Stimulated activated CD4-positive, alpha-beta T cell treated with anti-CD3 and anti-CD28 coated beads, TNF-alpha, amount 100 ng/mL, for 24 hours (primary cell): Measurements from ENCODE around the gene BTNL8.

Source experiments
- DNase-seq, 3 experiments: peaks; one replicate each; pipeline ENCODE4 v3.0.0-alpha.2; 2020; ENCODE audit warnings: low read depth in 3 of 3

Gene BTNL8

GRCh38 chr5:180898621-180899246, at the start of gene BTNL8:
Gene BTNL8 (plus strand): TSS chr5:180899159. CDS start chr5:180899311, 152 bp downstream.
- no peak for DNase-seq

- DNase-seq, result no peak
Observed at GRCh38 chr5:180849827-180850226, 49.1 kb upstream of the BTNL8 start.

- DNase-seq, result no peak
Observed at GRCh38 chr5:180850434-180851078, 48.4 kb upstream of the BTNL8 start.

GRCh38 chr5:180852495-180852894, 46.5 kb upstream of the BTNL8 start:
- DNase-seq, result no peak

GRCh38 chr5:180853121-180853847, 45.7 kb upstream of the BTNL8 start:
- no peak for DNase-seq

GRCh38 chr5:180853848-180854176, 45.1 kb upstream of the BTNL8 start:
- DNase-seq, result no peak

GRCh38 chr5:180858586-180858985, 40.4 kb upstream of the BTNL8 start:
- DNase-seq, result no peak

GRCh38 chr5:180860273-180860886, 38.6 kb upstream of the BTNL8 start:
- no peak for DNase-seq

- peak; percentile 71 to 81 (median 77) for DNase-seq
Observed at GRCh38 chr5:180860887-180861822, 37.8 kb upstream of the BTNL8 start, which contains the start of gene ZFP62. Gene ZFP62 (minus strand): TSS chr5:180861276. CDS start chr5:180861219, 57 bp downstream.

GRCh38 chr5:180862645-180863044, 36.3 kb upstream of the BTNL8 start:
- no peak for DNase-seq

GRCh38 chr5:180865981-180866695, 32.8 kb upstream of the BTNL8 start:
- no peak for DNase-seq

GRCh38 chr5:180866985-180867384, 32.0 kb upstream of the BTNL8 start:
- no peak for DNase-seq

GRCh38 chr5:180868960-180869359, 30.0 kb upstream of the BTNL8 start:
- peak; percentile 32 to 70 (median 33) for DNase-seq

- DNase-seq, result no peak
Observed at GRCh38 chr5:180869587-180869986, 29.4 kb upstream of the BTNL8 start.

GRCh38 chr5:180870276-180871068, 28.5 kb upstream of the BTNL8 start:
- no peak for DNase-seq

GRCh38 chr5:180872419-180872818, 26.5 kb upstream of the BTNL8 start:
- DNase-seq, result no peak

GRCh38 chr5:180873615-180874520, 25.1 kb upstream of the BTNL8 start:
- DNase-seq, result peak in 1 of 3 experiments; percentile 4

GRCh38 chr5:180874804-180875582, 24.0 kb upstream of the BTNL8 start:
- DNase-seq, result no peak
